HG03378 (cell line): ENCODE data around the gene PTPRT.

Experiments used
- ATAC-seq: cut with Tn5 transposase; IDR thresholded peaks from one replicate; pipeline ENCODE4 v1.9.1; 2021; ENCODE audit warnings: mild to moderate bottlenecking, moderate library complexity; ENCODE audit not compliant: unreplicated experiment

The PTPRT gene

DNA sequence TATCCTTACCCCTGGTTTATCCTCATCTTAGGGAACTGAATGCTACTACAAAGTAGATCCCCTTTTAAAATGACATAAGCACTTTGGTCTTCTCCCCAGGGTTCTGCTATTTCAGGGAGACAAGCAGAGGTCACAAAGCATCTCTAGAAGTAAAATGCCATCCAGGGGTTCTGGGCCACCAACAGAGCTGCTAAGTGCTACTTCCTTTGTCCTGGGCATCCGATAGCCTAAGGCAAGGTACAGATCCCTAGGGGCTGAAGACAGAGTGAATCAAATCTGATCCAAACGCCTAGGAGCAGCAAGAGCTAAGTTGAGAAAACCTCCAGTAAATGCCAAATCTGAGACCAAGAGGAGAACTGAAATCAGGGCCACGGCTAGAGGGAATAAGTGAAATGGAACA lies 161.2 kb downstream of the PTPRT start:
- no peak for ATAC-seq

- ATAC-seq = no peak
These were observed 165.9 kb downstream of the PTPRT start for GRCh38 chr20:43023836-43024235.

DNA sequence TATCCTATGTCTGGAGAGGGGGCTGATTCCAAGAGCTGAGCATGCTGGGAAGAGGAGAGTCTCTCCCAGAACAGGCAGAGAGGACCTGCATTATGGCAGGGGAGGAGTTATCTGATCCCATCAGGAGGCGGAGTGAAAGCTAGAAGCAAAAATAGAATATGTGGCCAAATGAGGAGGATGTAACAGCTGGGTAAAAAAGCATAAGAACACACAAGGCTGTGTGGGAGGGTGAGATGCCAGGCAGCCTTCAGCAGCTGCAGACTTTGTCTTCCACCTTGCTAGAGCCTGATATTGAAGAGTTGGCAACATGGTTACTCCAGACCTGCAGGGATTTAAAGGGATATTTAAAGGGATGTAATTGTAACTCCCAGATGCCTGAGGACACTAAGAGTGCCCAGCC lies 167.1 kb downstream of the PTPRT start:
- no peak for ATAC-seq

- no peak for ATAC-seq
These were observed 167.6 kb downstream of the PTPRT start for GRCh38 chr20:43022081-43022480.

DNA sequence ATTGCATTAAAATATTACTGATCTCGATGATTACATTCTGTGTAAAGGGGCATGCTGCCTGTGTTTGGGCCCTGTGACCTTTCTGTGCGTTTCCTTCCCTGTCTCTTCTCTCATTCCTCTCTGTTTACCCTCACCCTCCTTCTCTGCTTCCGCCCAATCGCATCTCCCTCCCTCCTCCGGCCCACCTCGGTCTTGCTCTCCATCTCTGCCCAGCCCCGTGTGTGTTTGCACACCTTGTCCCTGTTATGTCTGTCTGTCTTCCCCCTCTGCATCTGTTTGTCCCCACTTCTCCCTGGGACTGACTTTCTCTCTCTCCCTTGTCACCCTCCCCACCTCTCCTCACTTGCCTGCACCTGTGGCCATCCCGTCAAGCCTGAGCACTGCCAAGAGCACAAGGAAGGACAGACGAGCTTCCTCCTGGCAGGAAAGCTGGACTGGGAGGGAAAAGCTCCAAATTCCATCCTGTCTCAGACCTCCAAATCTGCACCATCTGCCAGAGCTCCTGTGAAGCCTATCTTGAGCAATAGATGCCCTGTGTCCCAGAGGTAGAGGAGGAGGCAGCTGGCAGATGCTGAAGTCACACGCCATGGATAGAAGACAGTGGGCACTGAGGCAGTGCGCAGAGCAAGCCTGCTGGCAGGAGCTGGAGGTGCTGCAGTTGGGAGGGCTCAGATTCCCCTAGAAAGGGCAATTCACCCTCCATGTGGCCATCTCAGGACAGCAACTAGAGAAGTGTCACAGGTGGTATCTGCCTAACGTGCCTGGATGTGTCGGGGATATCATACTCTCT lies 172.3 kb downstream of the PTPRT start:
- ATAC-seq = no peak

DNA sequence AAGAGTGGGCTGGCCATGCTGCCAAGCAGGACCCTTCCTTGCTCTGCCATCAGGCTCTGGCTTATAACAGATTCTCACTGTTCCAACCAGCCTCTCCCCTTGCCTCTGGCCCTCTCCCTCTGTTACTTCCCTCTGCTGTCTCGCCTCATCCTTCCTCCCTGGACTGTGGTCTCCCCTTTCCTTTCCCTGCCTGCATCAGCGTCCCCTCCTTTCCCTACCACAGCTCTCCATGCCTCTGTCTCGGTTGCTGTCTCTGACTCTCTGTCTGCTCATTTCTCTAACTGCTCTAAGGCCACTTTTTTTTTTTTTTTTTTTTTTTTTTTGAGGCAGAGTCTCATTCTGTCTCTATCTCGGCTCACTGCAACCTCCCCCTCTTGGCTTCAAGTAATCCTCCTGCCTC lies 173.4 kb downstream of the PTPRT start:
- ATAC-seq = no peak

GRCh38 chr20:43015566-43015965 lies 174.1 kb downstream of the PTPRT start:
- ATAC-seq = no peak

- no peak for ATAC-seq
These were observed 175.5 kb downstream of the PTPRT start for GRCh38 chr20:43014206-43014605.

- ATAC-seq = no peak
These were observed 178.2 kb downstream of the PTPRT start for GRCh38 chr20:43011491-43011890.

- ATAC-seq = no peak
These were observed 180.2 kb downstream of the PTPRT start for GRCh38 chr20:43009532-43009931.

- no peak for ATAC-seq
These were observed 182.2 kb downstream of the PTPRT start for GRCh38 chr20:43007525-43007924.

GRCh38 chr20:43006651-43007375 lies 182.9 kb downstream of the PTPRT start:
- no peak for ATAC-seq

DNA sequence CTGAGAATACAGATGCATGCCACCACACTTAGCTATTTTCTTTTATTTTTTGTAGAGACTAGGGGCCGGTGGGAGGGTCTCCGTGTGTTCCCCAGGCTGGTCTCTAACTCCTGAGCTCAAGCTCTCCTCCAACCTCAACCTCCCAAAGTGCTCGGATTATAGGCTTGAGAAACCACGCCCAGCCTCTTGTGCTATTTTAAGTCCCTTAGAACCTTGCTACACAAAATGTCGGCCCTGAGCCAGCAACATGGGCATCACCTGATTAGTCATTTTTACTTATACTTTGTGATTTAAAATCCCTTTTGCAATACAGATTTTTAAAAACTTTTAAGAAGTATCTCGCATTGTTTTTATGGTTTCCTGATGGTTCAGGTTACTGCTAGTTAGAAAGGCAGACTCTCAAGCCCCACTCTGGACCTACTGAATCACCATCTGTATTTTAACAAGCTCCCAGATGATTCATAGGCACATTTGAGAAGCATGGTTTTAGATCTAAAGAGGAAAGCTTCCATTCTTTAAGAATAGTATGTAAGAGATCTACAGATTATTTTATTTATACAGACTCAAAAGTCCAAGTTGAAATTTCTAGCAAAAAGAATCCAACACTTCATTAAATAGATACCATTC lies 186.3 kb downstream of the PTPRT start:
- no peak for ATAC-seq

DNA sequence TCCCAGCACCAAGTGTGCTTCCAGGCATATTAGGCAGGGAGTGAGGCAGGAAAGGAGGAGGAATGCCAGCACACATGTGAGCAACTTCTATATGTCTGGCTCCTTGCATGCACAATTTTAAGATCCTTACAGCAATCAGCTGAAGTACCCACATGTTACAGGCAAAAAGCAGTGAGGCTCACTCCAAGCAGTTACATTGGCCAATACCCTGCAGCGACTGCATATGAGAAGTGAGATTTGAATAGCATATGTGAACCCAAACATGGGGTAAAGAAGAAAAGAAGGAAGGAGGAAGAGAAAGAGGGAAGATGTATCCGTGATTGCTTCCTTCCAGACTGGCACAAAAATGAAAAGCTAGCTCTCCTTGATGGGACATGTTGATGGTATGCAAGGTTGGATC lies 193.6 kb downstream of the PTPRT start:
- ATAC-seq = no peak

DNA sequence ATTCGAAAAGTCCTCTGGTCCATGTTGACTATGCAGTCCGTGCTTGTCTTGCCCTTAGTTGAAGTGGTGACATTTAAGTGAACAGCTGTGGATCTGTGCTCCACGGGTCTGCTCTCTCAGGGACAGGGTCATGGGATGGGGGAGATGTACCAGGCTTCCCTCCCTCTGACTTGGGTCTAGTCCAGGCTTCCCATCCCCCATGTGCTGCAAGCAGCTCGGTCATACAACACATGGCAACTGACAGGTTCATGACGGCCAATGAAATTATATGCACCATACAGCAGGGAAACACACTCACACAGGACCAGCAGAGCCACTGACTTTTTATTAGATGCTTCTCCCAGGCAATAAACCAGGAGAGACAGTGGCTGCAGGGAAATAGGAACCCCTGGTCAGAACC lies 201.4 kb downstream of the PTPRT start:
- ATAC-seq = no peak

- ATAC-seq = no peak
These were observed 202.2 kb downstream of the PTPRT start for GRCh38 chr20:42987376-42988114.

DNA sequence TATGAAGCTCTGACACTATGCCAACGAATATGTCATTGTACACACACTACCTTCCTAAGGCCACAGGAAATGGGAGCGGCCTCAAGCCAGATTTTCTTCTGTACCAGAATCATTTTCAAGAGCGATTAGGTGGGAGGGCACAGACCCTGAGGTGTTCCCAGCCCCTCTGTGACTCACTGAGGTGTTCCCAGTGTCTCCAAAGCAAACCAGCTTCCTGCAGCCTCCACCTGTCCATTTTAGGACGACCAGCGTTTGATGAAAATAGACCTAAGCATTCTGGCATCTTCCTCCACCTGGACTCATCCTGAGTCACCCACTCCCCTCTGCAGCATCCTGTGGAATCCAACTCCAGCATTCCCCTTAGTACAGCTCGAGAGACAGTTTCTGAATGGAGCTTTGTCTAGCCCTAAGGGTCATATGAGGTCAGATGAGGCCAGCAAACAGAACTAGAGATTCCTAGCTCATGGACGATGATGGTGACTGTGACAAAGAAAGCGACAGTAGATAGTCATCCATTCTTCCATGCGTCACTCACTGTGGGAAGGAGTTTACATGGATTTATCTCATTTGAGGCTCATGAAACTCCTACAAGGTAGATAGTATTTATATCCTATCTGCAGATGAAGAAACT lies 203.4 kb downstream of the PTPRT start:
- no peak for ATAC-seq

DNA sequence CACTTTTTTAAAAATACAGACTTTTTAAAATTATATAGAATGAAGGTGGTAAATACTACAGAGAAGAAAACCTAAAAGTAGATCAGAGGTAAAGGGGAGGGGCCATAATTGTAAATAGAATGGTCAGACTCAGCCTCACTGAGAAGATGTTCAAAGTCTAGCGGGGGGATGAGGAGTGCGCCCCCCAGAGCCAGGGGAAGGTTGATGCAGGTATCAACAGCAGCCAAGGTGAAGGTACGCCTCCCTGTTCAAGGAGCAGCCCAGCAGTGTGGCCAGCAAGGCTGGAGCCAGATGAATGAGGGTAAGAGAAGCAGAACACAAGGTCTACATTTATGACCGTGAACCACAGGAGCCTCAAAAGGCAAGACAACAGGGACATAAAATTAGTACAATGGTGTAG lies 204.1 kb downstream of the PTPRT start:
- no peak for ATAC-seq

- ATAC-seq = no peak
These were observed 207.5 kb downstream of the PTPRT start for GRCh38 chr20:42982218-42982617.

- ATAC-seq = no peak
These were observed 208.5 kb downstream of the PTPRT start for GRCh38 chr20:42981253-42981652.

DNA sequence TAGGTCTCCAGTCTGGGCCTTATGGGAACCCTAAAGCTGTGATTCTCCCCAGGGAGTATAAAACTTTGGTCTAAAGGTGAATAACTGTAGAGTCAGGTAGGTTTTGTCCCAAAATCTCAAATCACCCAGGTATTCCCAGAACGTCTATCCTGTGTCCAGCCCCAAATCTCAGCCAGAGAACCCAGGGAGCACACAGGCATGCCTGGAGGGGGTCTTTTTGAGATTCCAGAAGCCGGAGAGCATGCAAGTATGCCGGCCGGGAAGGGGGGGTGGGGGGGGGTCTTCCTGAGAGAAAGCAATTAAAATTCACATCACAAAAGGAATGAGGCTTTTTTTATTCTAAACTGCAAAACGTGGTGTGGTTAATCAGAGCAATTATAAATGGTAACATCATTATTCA lies 210.0 kb downstream of the PTPRT start:
- ATAC-seq = no peak
